Stomach smooth muscle (tissue), 2 donors: ENCODE data around the gene ATE1.

Experiments
- H3K27ac ChIP-seq: one replicate; pipeline ENCODE4 v1.7.0; 2013; ENCODE audit warnings: mild to moderate bottlenecking, low read length, inconsistent platforms
- H3K27me3 ChIP-seq, 2 donors: one replicate each; pipeline ENCODE4 v1.7.0; 2013; ENCODE audit warnings: low read length in 2 of 2; ENCODE audit not compliant: insufficient read depth in 2 of 2, control insufficient read depth in 1 of 2
- H3K36me3 ChIP-seq, 2 donors: one replicate each; pipeline ENCODE4 v1.7.0; 2013; ENCODE audit warnings: low read length in 2 of 2; ENCODE audit not compliant: control insufficient read depth in 2 of 2, insufficient read depth in 2 of 2
- H3K4me1 ChIP-seq: one replicate; pipeline ENCODE4 v1.7.0; 2013; ENCODE audit warnings: low read length; ENCODE audit not compliant: control insufficient read depth, insufficient read depth
- H3K4me3 ChIP-seq, 2 donors: one replicate each; pipeline ENCODE4 v1.7.0; 2013; ENCODE audit warnings: low read length in 2 of 2
- H3K9ac ChIP-seq, 2 donors: one replicate each; pipeline ENCODE4 v1.7.0; 2013; ENCODE audit warnings: low read length in 2 of 2, mild to moderate bottlenecking in 1 of 2
- H3K9me3 ChIP-seq, 2 donors: one replicate each; pipeline ENCODE4 v1.7.0; 2013; ENCODE audit warnings: low read length in 2 of 2; ENCODE audit not compliant: control insufficient read depth in 2 of 2
- donor health status: healthy.
- donor health status: Pancreatic carcinoma.

Gene ATE1

DNA sequence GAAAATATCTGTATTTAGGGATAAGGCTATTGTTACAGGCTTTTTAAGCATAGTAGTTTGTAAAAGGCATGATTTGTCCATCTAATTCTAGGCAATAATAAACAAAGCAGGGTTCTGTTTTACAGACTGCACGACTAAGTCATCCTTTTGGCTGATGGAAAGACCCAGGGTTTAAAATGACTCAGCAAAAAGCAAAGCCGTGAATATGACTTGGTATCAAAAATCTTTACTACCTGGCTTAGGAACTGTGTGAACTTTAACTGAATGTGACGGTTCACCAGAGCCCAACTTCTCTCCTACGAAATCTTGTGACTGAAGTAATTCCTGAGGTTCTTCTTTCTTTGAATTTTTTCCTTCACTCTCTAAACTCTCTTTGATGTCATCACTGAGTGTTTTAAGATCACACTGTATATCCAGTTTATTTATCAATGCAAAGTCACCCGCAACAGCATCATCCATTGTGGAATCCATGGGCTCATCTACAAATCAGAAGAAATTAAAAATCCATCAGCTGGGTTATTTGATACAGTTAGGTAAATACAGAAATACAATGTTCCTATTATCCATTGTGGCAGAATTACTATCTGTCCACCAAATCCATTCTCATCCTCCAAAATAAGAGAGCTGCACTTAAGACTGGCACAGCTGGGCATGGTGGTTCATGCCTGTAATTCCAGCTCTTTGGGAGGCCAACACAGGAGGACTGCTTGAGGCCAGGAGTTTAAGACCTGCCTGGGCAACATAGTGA, 17.0 kb downstream of the ATE1 start:
- Histone ChIP-seq H3K9me3 (no peaks in the 10 kb centered on the region), H3K27me3 (no peaks in the 10 kb centered on the region), H3K27ac (no peak overlapping the region), H3K4me1 (no peaks in the 10 kb centered on the region), H3K4me3 (no peak overlapping the region), H3K36me3 (peaks cover 6 to 12% of the 10 kb centered on the region in 2 donors), H3K9ac (no peak overlapping the region)

DNA sequence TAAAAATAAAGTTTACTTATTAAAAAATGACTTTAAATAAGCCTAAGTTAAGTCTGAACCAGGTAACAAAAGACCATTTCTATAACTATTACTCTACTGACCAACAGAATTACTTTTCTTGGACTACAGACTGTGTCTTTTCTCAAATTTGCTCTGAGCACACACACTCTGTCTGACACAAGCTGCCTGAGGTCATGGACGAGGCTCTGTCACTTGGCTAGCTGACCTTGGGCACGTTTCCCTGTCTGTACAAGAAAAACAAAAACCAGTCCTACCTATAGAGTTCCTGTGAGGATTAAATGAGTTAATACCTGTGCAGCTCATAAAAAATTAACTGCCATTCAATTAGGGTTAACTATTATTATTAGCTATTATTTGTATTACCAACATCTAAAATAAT, 22.9 kb downstream of the ATE1 start:
- H3K36me3 ChIP-seq = peaks cover 6 to 7% of the 10 kb centered on the region in 2 donors
- no peaks in the 10 kb centered on the region for H3K27me3 ChIP-seq
- no peak overlapping the region for H3K9ac ChIP-seq
- H3K4me1 ChIP-seq = no peaks in the 10 kb centered on the region
- no peak overlapping the region for H3K4me3 ChIP-seq
- H3K9me3 ChIP-seq = no peaks in the 10 kb centered on the region
- H3K27ac ChIP-seq = no peak overlapping the region

DNA sequence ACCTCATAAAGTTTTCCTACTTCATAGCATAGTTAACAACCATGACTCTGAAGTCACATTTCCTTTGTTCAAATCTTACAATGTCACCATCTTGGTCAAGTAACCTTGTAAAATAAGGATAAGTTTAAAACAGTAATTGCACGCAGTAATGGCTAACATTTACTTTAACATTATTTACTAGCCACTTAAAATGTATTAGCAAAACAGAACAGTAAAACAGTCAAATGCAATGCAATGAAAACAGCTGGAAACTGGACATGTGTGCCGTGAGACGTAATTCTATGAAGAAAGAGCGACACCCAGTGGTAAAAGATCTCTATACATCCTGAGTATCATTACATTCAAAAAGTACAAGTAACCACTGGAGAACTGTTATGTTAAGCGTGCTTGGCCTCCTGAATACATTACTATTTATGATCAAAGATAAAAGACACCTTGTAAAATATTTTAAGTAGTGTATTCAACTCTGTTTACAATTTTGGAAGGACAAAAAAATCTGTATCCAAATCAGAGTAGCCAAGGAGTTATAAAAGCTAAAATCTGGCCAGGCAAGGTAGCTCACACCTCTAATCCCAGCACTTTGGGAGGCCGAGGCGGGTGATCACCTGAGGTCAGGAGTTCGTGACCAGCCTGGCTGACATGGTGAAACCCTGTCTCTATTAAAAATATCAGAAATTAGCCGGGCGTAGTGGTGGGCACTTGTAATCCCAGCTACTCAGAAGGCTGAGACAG, 27.2 kb downstream of the ATE1 start:
- Histone ChIP-seq H3K27ac (no peak overlapping the region), H3K4me1 (no peaks in the 10 kb centered on the region), H3K9ac (no peak overlapping the region), H3K36me3 (peaks cover 0 to 11% of the 10 kb centered on the region in 2 donors), H3K9me3 (no peaks in the 10 kb centered on the region), H3K27me3 (no peaks in the 10 kb centered on the region), H3K4me3 (no peak overlapping the region)

DNA sequence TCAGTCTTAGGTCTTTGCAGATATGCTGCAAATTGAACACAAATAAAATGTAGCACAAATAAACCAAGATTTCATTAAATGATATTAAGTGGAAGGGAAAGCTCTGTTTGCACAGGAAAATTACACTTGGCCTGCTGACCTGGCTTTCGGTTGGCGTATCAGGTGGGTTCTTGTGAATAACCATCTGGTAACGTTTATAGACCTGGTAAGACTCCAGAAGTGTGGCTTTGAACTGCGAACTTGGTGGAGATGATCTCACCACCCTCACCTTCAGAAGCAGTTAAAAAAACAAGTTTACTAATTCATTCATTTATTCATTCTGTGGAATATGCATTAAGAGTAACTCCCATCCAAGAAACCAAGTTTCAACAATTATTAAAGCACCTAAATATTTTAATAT, 28.1 kb downstream of the ATE1 start:
- Histone ChIP-seq H3K36me3 (peaks cover 0 to 11% of the 10 kb centered on the region in 2 donors), H3K9me3 (no peaks in the 10 kb centered on the region), H3K4me3 (no peak overlapping the region), H3K9ac (no peak overlapping the region), H3K27ac (no peak overlapping the region), H3K4me1 (no peaks in the 10 kb centered on the region), H3K27me3 (no peaks in the 10 kb centered on the region)

DNA sequence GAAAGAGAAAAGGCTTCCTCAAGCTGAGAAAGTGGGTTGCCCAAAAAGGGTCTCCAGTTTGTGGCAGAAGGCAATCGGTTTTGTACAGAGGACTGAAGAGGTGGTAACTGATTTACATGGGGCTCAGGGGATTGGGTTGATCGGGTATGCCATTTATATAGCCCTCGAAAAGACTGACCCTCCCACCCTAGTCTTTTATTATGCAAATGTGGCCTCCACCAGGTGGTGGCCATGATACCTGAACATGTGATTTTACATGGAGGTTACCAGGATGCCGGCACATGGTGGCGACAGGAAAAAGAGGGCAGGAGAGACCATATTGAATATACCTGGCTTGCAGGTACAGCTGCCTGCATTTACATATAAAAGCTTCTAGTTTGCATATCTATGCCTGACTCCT, 36.7 kb downstream of the ATE1 start:
- no peak overlapping the region for H3K27ac ChIP-seq
- H3K36me3 ChIP-seq = peaks cover 0 to 7% of the 10 kb centered on the region in 2 donors
- H3K4me3 ChIP-seq = no peak overlapping the region

DNA sequence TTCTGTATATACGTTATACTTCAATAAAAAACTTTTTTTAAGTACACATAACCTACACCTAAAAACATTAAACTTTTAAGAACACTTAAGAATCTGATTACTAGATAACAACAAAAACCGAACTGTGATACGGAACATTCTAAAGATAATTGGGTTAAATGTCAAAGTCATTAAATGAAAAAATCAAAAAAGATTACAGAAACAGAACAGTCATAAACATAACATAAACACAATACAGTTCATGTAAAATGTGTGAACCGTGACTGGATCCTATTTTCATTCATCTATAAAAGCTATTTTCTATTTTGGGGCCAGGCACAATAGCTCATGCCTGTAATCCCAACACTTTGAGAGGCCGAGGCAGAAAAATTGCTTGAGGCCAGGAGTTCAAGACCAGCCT, 38.6 kb downstream of the ATE1 start:
- Histone ChIP-seq H3K9ac (no peak overlapping the region), H3K27me3 (no peaks in the 10 kb centered on the region), H3K4me3 (no peak overlapping the region), H3K4me1 (no peaks in the 10 kb centered on the region), H3K27ac (no peak overlapping the region), H3K36me3 (peaks cover 3 to 8% of the 10 kb centered on the region in 2 donors), H3K9me3 (no peaks in the 10 kb centered on the region)

More for the DNA sequence above, 36.7 kb downstream of the ATE1 start:
- H3K9me3 ChIP-seq = no peaks in the 10 kb centered on the region
- no peaks in the 10 kb centered on the region for H3K27me3 ChIP-seq
- no peak overlapping the region for H3K9ac ChIP-seq
- no peaks in the 10 kb centered on the region for H3K4me1 ChIP-seq

DNA sequence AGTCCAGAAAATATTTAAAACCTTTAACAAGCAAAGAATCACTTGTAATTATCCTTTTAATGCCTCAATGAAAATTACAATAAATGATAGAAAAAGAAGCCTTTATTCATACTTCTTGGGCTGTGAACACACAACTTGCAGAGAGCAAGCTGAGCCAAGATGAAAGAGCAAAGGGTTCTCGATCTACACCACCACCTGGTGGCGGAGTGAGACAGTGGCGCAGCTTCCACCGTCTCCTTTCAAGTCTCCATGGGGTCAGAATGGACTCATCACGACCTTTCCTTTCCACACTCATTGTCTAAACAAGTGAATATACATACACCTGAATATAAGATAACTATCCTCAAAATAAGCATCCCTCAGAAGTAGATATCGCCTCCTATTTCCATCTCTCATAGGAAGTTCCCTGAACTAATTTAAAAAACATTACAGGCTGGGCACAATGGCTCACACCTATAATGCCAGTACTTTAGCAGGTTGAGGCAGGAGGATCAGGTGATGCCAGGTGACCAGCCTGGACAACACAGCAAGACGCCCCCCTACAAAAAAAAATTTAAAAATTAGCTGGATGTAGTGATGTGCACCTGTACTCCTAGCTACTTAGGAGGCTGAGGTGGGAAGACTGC, 40.7 kb downstream of the ATE1 start:
- no peaks in the 10 kb centered on the region for H3K4me1 ChIP-seq
- no peaks in the 10 kb centered on the region for H3K27me3 ChIP-seq
- H3K36me3 ChIP-seq = peaks cover 5 to 8% of the 10 kb centered on the region in 2 donors
- H3K27ac ChIP-seq = no peak overlapping the region
- no peaks in the 10 kb centered on the region for H3K9me3 ChIP-seq
- no peak overlapping the region for H3K4me3 ChIP-seq
- H3K9ac ChIP-seq = no peak overlapping the region

DNA sequence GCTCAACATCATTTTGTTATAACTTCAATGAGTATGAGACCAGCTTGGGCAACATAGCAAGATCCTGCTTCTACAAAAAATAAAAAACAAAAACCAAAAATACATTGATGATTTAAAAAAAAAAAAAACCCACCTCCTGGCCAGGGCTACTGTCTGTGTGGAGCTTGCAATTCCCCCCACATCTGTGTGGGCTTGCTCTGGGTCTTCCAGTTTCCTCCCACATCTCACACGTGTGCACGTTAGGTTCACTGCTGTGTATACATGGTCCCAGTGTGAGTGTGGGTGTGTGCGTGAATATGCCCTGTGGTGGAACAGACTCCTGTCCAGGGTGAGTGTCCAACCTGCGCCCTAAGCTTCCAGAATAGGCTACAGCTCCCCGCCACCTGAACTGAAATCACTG, 41.6 kb downstream of the ATE1 start:
- no peaks in the 10 kb centered on the region for H3K9me3 ChIP-seq
- H3K27me3 ChIP-seq = no peaks in the 10 kb centered on the region
- H3K36me3 ChIP-seq = peaks cover 2 to 10% of the 10 kb centered on the region in 2 donors
- H3K9ac ChIP-seq = no peak overlapping the region
- no peaks in the 10 kb centered on the region for H3K4me1 ChIP-seq
- H3K4me3 ChIP-seq = no peak overlapping the region
- no peak overlapping the region for H3K27ac ChIP-seq

DNA sequence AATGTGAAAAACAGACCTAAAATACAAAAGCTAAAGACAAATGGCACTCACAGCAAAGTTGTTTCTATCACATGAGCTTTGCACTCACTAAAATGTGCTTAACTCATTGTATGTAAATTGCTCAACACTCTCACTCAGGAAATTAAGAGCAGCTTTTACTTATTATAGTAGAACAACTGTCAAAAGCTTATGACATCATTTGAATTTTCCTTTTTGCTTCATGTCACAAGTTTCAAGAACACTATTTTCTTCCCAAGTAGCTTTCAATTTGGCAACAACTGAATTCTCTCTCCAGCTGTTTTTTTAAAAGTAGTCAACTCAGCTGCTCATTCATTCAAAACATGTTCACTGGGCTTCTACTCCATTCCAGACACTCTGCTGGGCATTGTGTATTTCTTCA, 46.9 kb downstream of the ATE1 start:
- Histone ChIP-seq H3K36me3 (peaks cover 2 to 18% of the 10 kb centered on the region in 2 donors), H3K4me3 (no peak overlapping the region), H3K9ac (no peak overlapping the region), H3K9me3 (no peaks in the 10 kb centered on the region), H3K27ac (no peak overlapping the region), H3K4me1 (no peaks in the 10 kb centered on the region), H3K27me3 (no peaks in the 10 kb centered on the region)

DNA sequence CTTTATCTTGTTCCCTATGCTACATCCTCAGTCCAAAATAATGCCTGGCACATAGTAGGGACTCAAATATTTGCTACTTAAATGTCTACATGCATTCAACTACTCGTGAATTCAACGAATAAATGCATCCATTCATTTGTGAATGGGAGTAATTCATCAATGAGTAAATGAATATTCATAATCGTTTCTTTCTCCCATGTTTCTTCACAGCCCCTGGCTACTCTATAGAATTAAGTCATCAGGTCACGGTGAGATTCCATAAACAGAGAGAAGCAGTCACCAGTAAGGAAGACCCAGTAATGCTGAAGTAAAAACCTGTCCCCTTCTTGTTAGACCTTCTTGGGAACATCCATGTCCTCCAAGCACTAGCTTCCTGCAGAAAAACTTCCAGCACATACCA, 48.4 kb downstream of the ATE1 start:
- H3K4me3 ChIP-seq = no peak overlapping the region

More for the DNA sequence above, 48.4 kb downstream of the ATE1 start:
- Histone ChIP-seq H3K4me1 (no peaks in the 10 kb centered on the region), H3K9me3 (no peaks in the 10 kb centered on the region), H3K27ac (no peak overlapping the region), H3K9ac (no peak overlapping the region), H3K36me3 (peaks cover 2 to 18% of the 10 kb centered on the region in 2 donors), H3K27me3 (no peaks in the 10 kb centered on the region)
